Left lung (tissue), 10 donors: ENCODE results near the gene CAV2. TPM values are rescaled to one million over a fixed set of nuclear protein-coding genes. Genes with fewer than 3 reads are reported as not detected.

ENCODE experiments used
- ATAC-seq: fragments of 200-7000 bp; cut with Tn5 transposase; one replicate; pipeline ENCODE4 v1.9.1; 2020; ENCODE audit warnings: moderate library complexity
- DNase-seq, 4 donors: peaks; one replicate each; pipeline ENCODE4 v3.0.0-alpha.2; 2013 to 2020
- H3K27ac ChIP-seq, 2 donors: fragments of 200-600 bp; sonication (generic) in 1 of 2; one replicate each; pipeline versions ENCODE4 v1.5.0 to v1.8.0; 2020 to 2021
- H3K27me3 ChIP-seq, 2 donors: fragments of 200-600 bp; sonication (generic) in 1 of 2; one replicate each; pipeline versions ENCODE4 v1.5.0 to v1.8.0; 2020 to 2021
- H3K36me3 ChIP-seq, 2 donors: fragments of 200-600 bp; sonication (generic) in 1 of 2; one replicate each; pipeline versions ENCODE4 v1.5.0 to v1.8.0; 2020 to 2021
- H3K4me1 ChIP-seq, 2 donors: fragments of 200-600 bp; one replicate each; pipeline ENCODE4 v1.8.0; 2021
- H3K4me3 ChIP-seq, 2 donors: fragments of 200-600 bp; sonication (generic) in 1 of 2; one replicate each; pipeline versions ENCODE4 v1.5.0 to v1.8.0; 2020 to 2021; ENCODE audit warnings: mild to moderate bottlenecking in 1 of 2
- H3K9me3 ChIP-seq, 2 donors: fragments of 200-600 bp; sonication (generic) in 1 of 2; one replicate each; pipeline versions ENCODE4 v1.5.0 to v1.8.0; 2020 to 2021
- intact Hi-C, 2 donors: fragments of 100-400 bp; cut with DNase I; formaldehyde crosslinking; loops; one replicate each; pipeline versions ENCODE4 v1.11.2 to v1.14.2; 2022
- polyA plus RNA-seq, 6 donors: library from polyadenylated mRNA; unstranded; fragments of 120-200 nt; gene quantifications; one replicate each; pipeline ENCODE4 v1.2.1, GENCODE V29; 2013; ENCODE audit not compliant: insufficient read length in 6 of 6
- total RNA-seq, 2 donors: library from RNA; stranded (reverse); fragmentation: NEBNext Ultra II Directional; extraction: Animal tissue kit (Norgen Biotek cat#: 25700); gene quantifications; one replicate each; pipeline ENCODE4 v1.2.1, GENCODE V29; 2021
- TF ChIP-seq, protein P1 (sequence below), 2 donors: fragments of 200-600 bp; sonication (generic) in 1 of 2; IDR thresholded peaks; one replicate each; pipeline versions ENCODE4 v1.5.0 to v1.8.0; 2021; ENCODE audit warnings: antibody characterized with exemption in 2 of 2
- donor health status: DM: no; HTN: yes; CAD: no.
- donor health status: DM: no; HTN: no; CAD: no.

Gene CAV2
- total and polyA plus RNA-seq, 8 donors: 85.2 to 210 (median 91.4) TPM

DNA sequence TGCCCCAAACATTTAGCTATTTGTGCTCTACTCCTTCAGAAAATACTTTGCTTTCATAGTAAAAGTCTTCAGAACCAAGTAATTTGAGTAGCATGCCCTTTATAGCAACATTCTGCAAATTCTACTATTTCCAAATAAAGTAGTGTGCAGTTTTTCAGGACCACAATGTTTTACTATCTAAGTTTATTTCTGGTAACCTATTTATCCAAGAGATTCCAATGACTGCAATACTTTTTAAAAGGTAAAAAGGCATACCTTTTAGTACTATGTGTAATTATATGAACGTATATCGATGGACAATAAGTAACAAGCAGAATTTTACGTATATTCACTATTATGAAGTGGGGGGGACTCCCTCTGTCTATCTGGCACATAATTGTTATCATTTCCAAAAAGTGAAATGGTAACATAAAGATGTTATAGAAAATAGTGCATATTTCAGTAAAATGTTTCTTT, 6.9 kb upstream of the CAV2 start:
- intact Hi-C loops: no loop called here
- TF ChIP-seq, protein P1, sequence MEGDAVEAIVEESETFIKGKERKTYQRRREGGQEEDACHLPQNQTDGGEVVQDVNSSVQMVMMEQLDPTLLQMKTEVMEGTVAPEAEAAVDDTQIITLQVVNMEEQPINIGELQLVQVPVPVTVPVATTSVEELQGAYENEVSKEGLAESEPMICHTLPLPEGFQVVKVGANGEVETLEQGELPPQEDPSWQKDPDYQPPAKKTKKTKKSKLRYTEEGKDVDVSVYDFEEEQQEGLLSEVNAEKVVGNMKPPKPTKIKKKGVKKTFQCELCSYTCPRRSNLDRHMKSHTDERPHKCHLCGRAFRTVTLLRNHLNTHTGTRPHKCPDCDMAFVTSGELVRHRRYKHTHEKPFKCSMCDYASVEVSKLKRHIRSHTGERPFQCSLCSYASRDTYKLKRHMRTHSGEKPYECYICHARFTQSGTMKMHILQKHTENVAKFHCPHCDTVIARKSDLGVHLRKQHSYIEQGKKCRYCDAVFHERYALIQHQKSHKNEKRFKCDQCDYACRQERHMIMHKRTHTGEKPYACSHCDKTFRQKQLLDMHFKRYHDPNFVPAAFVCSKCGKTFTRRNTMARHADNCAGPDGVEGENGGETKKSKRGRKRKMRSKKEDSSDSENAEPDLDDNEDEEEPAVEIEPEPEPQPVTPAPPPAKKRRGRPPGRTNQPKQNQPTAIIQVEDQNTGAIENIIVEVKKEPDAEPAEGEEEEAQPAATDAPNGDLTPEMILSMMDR (IDR thresholded peaks at IDR 0.05): no peak

DNA sequence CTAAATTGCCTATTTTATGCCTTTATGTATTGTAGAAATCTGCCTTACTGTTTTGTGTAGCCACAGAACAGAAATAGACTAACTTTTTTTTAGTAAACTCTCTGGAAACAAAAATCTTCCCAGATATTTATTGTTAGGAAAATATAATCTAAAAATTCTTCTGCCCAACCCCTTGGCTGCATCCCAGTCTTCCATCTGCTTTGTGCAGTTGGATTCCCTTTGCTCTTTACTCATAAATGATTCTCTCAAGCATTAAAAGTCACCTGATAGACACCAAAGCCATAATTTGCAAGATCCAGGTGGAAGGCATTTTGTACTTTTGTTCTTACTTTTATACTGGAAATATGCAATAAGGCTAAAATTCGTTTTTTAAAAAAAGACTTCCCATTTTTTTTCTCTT, 6.1 kb upstream of the CAV2 start:
- Histone ChIP-seq H3K9me3 (no peaks in the 10 kb centered on the region), H3K27me3 (peaks cover 0 to under 1% of the 10 kb centered on the region in 2 donors), H3K4me3 (no peak overlapping the region), H3K4me1 (peaks cover 0 to 7% of the 10 kb centered on the region in 2 donors), H3K27ac (no peak overlapping the region), H3K36me3 (no peaks in the 10 kb centered on the region)
- TF ChIP-seq, protein P1 (IDR thresholded peaks at IDR 0.05): no peak
- DNase-seq (peak in 1 of 4 donors; percentile 40), ATAC-seq (no peak)
- intact Hi-C loops: no loop called here

More for the DNA sequence above, 6.9 kb upstream of the CAV2 start:
- Histone ChIP-seq H3K4me3 (no peak overlapping the region), H3K9me3 (no peaks in the 10 kb centered on the region), H3K4me1 (peaks cover 0 to 7% of the 10 kb centered on the region in 2 donors), H3K27ac (no peak overlapping the region), H3K27me3 (no peaks in the 10 kb centered on the region), H3K36me3 (no peaks in the 10 kb centered on the region)
- DNase-seq (no peak), ATAC-seq (no peak)

DNA sequence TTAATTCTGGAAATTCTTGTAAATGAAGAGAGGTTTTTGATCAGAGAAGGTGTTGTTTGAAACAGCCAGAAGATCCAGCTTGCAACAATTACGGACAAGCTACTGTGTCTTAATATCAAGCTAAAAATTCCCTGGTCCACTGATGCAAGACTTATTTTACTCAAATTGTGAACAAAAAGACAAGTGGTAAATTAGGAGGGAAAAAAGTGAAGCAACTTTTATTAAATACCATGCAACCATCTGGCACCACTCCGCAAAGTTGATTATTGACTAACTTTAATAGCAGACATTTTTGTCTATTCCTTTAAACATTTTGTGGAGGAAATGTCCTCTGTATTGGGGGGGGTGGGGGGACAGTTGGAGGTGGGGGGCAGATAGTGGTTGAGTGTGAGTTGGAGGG, 5.1 kb upstream of the CAV2 start:
- Histone ChIP-seq H3K4me3 (no peak overlapping the region), H3K4me1 (peaks cover 0 to 7% of the 10 kb centered on the region in 2 donors), H3K27ac (no peak overlapping the region), H3K27me3 (peaks cover 0 to 11% of the 10 kb centered on the region in 2 donors), H3K9me3 (no peaks in the 10 kb centered on the region), H3K36me3 (no peaks in the 10 kb centered on the region)
- ATAC-seq: no peak
- DNase-seq: no peak
- TF ChIP-seq, protein P1 (IDR thresholded peaks at IDR 0.05): no peak
- intact Hi-C loops: no loop called here

DNA sequence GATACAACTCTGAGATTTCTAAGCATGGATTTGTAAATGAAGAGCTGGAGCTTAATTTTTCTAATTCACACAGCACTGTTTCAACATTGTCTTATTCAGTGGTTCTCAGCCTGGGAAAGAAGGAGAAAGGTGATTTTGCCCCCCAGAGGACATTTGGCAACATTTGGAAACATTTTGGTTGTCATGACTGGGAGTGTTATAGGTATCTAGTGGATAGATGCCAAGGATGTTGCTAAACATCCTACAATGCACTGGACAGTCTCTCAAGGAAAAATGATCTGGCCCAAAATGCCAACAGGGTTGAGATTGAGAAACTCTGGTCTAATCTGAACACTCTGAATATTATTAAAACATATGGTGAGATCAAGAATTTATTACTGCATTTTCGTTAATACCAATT, 3.8 kb upstream of the CAV2 start:
- H3K36me3 ChIP-seq: no peaks in the 10 kb centered on the region
- H3K27ac ChIP-seq: no peak overlapping the region
- no peak for ATAC-seq
- peaks cover 7 to 9% of the 10 kb centered on the region in 2 donors for H3K4me1 ChIP-seq
- intact Hi-C loops: no loop called here
- peaks cover 0 to 23% of the 10 kb centered on the region in 2 donors for H3K27me3 ChIP-seq
- no peak overlapping the region for H3K4me3 ChIP-seq
- DNase-seq: no peak
- no peaks in the 10 kb centered on the region for H3K9me3 ChIP-seq
- TF ChIP-seq, protein P1 (IDR thresholded peaks at IDR 0.05): no peak

DNA sequence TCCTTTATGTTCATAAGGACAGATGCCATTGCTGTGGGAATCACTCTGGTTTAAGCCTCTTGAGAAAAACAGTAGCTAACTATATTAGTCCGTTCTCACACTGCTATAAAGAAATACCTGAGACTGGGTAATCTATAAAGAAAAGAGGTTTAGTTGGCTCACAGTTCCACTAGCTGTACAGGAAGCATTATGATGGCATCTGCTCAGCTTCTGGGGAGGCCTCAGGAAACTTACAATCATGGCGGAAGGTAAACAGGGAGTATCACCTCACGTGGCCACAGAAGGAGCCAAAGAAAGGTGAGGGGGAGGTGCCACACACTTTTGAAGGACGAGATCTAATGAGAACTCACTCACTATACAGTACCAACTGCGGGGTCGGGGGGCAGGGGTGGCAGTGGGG, 2.9 kb upstream of the CAV2 start:
- TF ChIP-seq, protein P1 (IDR thresholded peaks at IDR 0.05): no peak
- Histone ChIP-seq H3K9me3 (no peaks in the 10 kb centered on the region), H3K36me3 (no peaks in the 10 kb centered on the region), H3K27me3 (peaks cover 0 to 31% of the 10 kb centered on the region in 2 donors), H3K4me3 (no peak overlapping the region), H3K27ac (no peak overlapping the region), H3K4me1 (peaks cover 7 to 12% of the 10 kb centered on the region in 2 donors)
- DNase-seq (no peak), ATAC-seq (no peak)
- intact Hi-C loops: no loop called here
